Panc1 (cell line): Measurements from ENCODE around the gene NOP16. TPM values are rescaled to one million over a fixed set of nuclear protein-coding genes. Genes with fewer than 3 reads are reported as not detected.

ENCODE experiments used
- ATAC-seq: fragments of 200-7000 bp; cut with Tn5 transposase; 2 replicates; pipeline ENCODE4 v1.9.1; 2020; ENCODE audit warnings: mild to moderate bottlenecking, moderate library complexity
- BruUV-seq: library from RNA; stranded (reverse); fragments of 400-500 nt; replicated peaks from 2 replicates; lab custom pipeline; 2021; lab: Mats Ljungman, UMichigan
- CTCF ChIA-PET: fragments of 300-600 bp; sonication (Branson Sonifier 250); formaldehyde crosslinking; loops from one replicate; lab custom pipeline; 2022; ENCODE audit warnings: antibody characterized with exemption; lab: Charles Lee
- POLR2A ChIA-PET: fragments of 300-600 bp; sonication (Branson Sonifier 250); formaldehyde crosslinking; loops from one replicate; lab custom pipeline; 2022; ENCODE audit warnings: antibody characterized with exemption; lab: Charles Lee
- DNase-seq: peaks from one replicate; pipeline ENCODE4 v3.0.0-alpha.2; 2010; ENCODE audit warnings: low read depth, low spot score
- H3K27ac ChIP-seq: 2 replicates; pipeline ENCODE4 v1.5.1; 2011; ENCODE audit warnings: mild to moderate bottlenecking, low read length, inconsistent platforms
- H3K27me3 ChIP-seq: fragments of 200-500 bp; sonication (Bioruptor generic); 2 replicates; pipeline ENCODE4 v1.6.0; 2014; ENCODE audit warnings: low read length, inconsistent platforms; ENCODE audit not compliant: control insufficient read depth, insufficient read depth
- H3K36me3 ChIP-seq: fragments of 200-500 bp; sonication (Bioruptor generic); 2 replicates; pipeline ENCODE4 v1.5.1; 2014; ENCODE audit warnings: inconsistent platforms, mild to moderate bottlenecking, low read length, moderate library complexity; ENCODE audit not compliant: control insufficient read depth, insufficient read depth
- H3K4me1 ChIP-seq: 2 replicates; pipeline ENCODE4 v1.5.1; 2011; ENCODE audit warnings: inconsistent platforms, mild to moderate bottlenecking, low read length, moderate library complexity; ENCODE audit not compliant: control insufficient read depth, insufficient read depth
- H3K4me3 ChIP-seq, 2 experiments: 2 replicates each; pipeline ENCODE4 v1.5.1; 2011 to 2012; ENCODE audit warnings: low read depth in 2 of 2, low read length in 2 of 2, mild to moderate bottlenecking in 2 of 2, inconsistent platforms in 1 of 2, moderate library complexity in 1 of 2
- H3K9me3 ChIP-seq: fragments of 200-500 bp; sonication (Bioruptor generic); 2 replicates; pipeline ENCODE4 v1.5.1; 2014; ENCODE audit warnings: low read depth, mild to moderate bottlenecking, inconsistent platforms, low read length, moderate library complexity; ENCODE audit not compliant: control insufficient read depth, insufficient read depth
- POLR2AphosphoS5 ChIP-seq: IDR thresholded peaks from 2 replicates; pipeline ENCODE4 v1.6.1; 2012; ENCODE audit warnings: mild to moderate bottlenecking, low read depth, low read length, moderate library complexity
- SIN3A ChIP-seq: IDR thresholded peaks from 2 replicates; pipeline ENCODE4 v1.6.1; 2012; ENCODE audit warnings: low read depth, mild to moderate bottlenecking, low read length, moderate library complexity, borderline replicate concordance; ENCODE audit not compliant: insufficient read depth
- TCF7L2 ChIP-seq: IDR thresholded peaks from 2 replicates; pipeline ENCODE4 v1.6.1; 2011; ENCODE audit warnings: mild to moderate bottlenecking, low read depth, low read length, inconsistent platforms
- in situ Hi-C: cut with HindIII; loops from 2 replicates; pipeline ENCODE4 v1.10.0; 2016; ENCODE audit warnings: low sequenced_read_pairs, low pct_unique_long_range_greater_than_20kb
- intact Hi-C: fragments of 100-400 bp; cut with micrococcal nuclease; formaldehyde crosslinking; loops from one replicate; pipeline ENCODE4 v1.10.0; 2022; ENCODE audit not compliant: unreplicated experiment
- total RNA-seq: library from RNA; stranded (reverse); gene quantifications from one replicate; pipeline ENCODE4 v1.2.1, GENCODE V29; 2021; ENCODE audit not compliant: unreplicated experiment
- TF ChIP-seq, protein P1 (sequence below), 2 experiments: IDR thresholded peaks; 2 replicates each; pipeline ENCODE4 v1.6.1; 2011 to 2012; ENCODE audit warnings: low read depth in 2 of 2, control low read depth in 1 of 2, low read length in 1 of 2, mild to moderate bottlenecking in 1 of 2, moderate library complexity in 1 of 2; ENCODE audit not compliant: insufficient read depth in 1 of 2
- TF ChIP-seq, protein P2 (sequence below): fragments of 450-650 bp; IDR thresholded peaks from 2 replicates; pipeline ENCODE4 v1.5.1; 2017; ENCODE audit warnings: mild to moderate bottlenecking

NOP16 gene
- total RNA-seq, 1 experiment from 2014 or later, result 76.2 TPM

DNA sequence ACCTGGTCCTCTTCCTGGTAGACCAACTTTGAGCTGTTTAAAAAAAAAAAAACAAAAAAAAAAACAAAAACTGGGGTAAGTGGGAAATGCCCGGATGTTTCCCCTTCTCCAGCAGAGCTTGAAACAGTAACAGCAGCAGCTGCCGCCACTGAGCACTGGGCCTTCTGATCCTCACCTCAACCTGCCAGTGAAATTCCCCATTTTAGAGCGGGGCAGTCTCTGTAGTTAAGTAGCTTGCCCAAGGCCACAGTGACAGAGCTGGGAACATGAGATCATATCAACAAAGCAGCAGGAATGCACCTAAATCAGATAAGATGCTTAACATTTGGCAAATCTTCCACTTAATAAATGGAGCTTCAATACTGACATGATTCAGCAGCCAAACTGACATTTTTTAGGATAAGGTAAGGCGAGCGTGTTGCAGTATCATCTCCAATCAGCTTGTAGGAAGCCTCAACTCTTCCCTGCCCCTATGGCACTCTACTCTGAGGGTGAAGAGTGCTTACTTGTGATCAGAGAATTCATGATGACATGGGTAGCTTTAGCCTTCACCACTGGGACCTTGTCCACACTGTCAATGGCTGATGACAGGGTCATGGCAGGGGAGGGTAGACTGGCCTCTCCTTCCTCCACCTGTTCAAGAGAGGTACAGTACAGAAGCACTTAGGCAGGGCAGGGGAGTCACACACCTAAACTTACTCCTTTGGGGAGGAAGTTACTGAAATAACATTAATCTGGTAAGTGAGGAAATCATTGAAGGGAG lies 36.1 kb downstream of the NOP16 start:
- intact Hi-C loops, result no loop called here
- no peak for DNase-seq
- CTCF ChIA-PET, result interaction anchor here (0.6 to 0.8 kb wide), 3 partner anchors 22 to 294 kb away, joined by 4 to 8 read pairs (median 5); no protein-coding TSS in a partner anchor
- no peak overlapping the region for H3K4me3 ChIP-seq
- 0 out of 2 replicates have a peak, but pooled peaks have one; percentile 44 for ATAC-seq
- TF ChIP-seq SIN3A (no peak), POLR2AphosphoS5 (no peak)
- TF ChIP-seq, protein P1, sequence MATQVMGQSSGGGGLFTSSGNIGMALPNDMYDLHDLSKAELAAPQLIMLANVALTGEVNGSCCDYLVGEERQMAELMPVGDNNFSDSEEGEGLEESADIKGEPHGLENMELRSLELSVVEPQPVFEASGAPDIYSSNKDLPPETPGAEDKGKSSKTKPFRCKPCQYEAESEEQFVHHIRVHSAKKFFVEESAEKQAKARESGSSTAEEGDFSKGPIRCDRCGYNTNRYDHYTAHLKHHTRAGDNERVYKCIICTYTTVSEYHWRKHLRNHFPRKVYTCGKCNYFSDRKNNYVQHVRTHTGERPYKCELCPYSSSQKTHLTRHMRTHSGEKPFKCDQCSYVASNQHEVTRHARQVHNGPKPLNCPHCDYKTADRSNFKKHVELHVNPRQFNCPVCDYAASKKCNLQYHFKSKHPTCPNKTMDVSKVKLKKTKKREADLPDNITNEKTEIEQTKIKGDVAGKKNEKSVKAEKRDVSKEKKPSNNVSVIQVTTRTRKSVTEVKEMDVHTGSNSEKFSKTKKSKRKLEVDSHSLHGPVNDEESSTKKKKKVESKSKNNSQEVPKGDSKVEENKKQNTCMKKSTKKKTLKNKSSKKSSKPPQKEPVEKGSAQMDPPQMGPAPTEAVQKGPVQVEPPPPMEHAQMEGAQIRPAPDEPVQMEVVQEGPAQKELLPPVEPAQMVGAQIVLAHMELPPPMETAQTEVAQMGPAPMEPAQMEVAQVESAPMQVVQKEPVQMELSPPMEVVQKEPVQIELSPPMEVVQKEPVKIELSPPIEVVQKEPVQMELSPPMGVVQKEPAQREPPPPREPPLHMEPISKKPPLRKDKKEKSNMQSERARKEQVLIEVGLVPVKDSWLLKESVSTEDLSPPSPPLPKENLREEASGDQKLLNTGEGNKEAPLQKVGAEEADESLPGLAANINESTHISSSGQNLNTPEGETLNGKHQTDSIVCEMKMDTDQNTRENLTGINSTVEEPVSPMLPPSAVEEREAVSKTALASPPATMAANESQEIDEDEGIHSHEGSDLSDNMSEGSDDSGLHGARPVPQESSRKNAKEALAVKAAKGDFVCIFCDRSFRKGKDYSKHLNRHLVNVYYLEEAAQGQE (IDR thresholded peaks at IDR 0.05; ENCODE audit: insufficient read depth in 1 of 2, low read depth in 2 of 2, low read length in 1 of 2), result no peak
- TF ChIP-seq, protein P2, sequence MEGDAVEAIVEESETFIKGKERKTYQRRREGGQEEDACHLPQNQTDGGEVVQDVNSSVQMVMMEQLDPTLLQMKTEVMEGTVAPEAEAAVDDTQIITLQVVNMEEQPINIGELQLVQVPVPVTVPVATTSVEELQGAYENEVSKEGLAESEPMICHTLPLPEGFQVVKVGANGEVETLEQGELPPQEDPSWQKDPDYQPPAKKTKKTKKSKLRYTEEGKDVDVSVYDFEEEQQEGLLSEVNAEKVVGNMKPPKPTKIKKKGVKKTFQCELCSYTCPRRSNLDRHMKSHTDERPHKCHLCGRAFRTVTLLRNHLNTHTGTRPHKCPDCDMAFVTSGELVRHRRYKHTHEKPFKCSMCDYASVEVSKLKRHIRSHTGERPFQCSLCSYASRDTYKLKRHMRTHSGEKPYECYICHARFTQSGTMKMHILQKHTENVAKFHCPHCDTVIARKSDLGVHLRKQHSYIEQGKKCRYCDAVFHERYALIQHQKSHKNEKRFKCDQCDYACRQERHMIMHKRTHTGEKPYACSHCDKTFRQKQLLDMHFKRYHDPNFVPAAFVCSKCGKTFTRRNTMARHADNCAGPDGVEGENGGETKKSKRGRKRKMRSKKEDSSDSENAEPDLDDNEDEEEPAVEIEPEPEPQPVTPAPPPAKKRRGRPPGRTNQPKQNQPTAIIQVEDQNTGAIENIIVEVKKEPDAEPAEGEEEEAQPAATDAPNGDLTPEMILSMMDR, result no peak
- no peaks in the 10 kb centered on the region for H3K9me3 ChIP-seq
- in situ Hi-C loops, result no loop called here
- H3K27me3 ChIP-seq, result no peaks in the 10 kb centered on the region
- no peak overlapping the region for H3K27ac ChIP-seq
- H3K4me1 ChIP-seq, result no peaks in the 10 kb centered on the region
- peaks cover 16% of the 10 kb centered on the region for H3K36me3 ChIP-seq
- POLR2A ChIA-PET, result interaction anchor here (0.7 kb wide), 1 partner anchor 1229 kb away, joined by 3 read pairs; no protein-coding TSS in a partner anchor
- BruUV-seq, result no TSS peak

DNA sequence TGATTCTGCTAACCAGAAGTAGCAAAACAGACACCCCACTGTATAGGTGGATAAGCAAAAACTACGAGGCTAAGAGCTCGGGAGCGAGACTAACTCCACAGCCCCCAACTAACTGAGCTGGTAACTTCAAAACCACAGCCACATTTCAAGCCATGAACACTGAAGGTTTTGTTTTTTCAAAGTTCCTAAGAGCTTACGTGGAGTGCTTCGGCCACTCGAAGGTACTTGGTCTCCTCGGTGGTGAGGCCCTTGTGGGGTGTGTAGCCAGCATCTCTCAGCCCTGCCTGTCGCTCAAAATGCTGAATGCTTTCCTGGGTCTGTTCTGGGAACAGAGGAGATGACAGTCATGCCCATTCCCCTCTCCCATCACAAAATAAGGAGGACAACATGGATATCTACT lies 38.0 kb downstream of the NOP16 start:
- Histone ChIP-seq H3K27me3 (no peaks in the 10 kb centered on the region), H3K4me1 (no peaks in the 10 kb centered on the region), H3K9me3 (no peaks in the 10 kb centered on the region), H3K4me3 (no peak overlapping the region), H3K27ac (no peak overlapping the region), H3K36me3 (peaks cover 25% of the 10 kb centered on the region)
- ChIA-PET CTCF (no interaction called here), POLR2A (no interaction called here)
- no TSS peak for BruUV-seq
- ATAC-seq, result no peak
- in situ Hi-C loops, result no loop called here
- no peak for TF ChIP-seq SIN3A
- TF ChIP-seq, protein P2, result no peak
- no peak for TF ChIP-seq POLR2AphosphoS5
- TF ChIP-seq, protein P1 (IDR thresholded peaks at IDR 0.05; ENCODE audit: insufficient read depth in 1 of 2, low read depth in 2 of 2, low read length in 1 of 2), result no peak
- TF ChIP-seq TCF7L2, result no peak
- DNase-seq, result no peak
- intact Hi-C loops, result no loop called here
